T-helper 1 cell treated with Interleukin-12 subunit alpha and Interleukin-12 subunit beta and Interleukin-4 antibody, amounts not matched to agents 30 ng/mL and 1 ng/mL, for 36 hours (primary cell): Measurements from ENCODE around the gene TMEM250. TPM values are rescaled to one million over a fixed set of nuclear protein-coding genes. Genes with fewer than 3 reads are reported as not detected.

Source experiments
- intact Hi-C: fragments of 100-400 bp; cut with micrococcal nuclease; formaldehyde crosslinking; loops from one replicate; pipeline ENCODE4 v1.15.1; 2024
- total RNA-seq: library from RNA; stranded (reverse); gene quantifications from 2 replicates; pipeline ENCODE4 v1.2.3, GENCODE V29; 2022

TMEM250 gene
- total RNA-seq, 1 donor from 2014 or later = 50.0 TPM

DNA sequence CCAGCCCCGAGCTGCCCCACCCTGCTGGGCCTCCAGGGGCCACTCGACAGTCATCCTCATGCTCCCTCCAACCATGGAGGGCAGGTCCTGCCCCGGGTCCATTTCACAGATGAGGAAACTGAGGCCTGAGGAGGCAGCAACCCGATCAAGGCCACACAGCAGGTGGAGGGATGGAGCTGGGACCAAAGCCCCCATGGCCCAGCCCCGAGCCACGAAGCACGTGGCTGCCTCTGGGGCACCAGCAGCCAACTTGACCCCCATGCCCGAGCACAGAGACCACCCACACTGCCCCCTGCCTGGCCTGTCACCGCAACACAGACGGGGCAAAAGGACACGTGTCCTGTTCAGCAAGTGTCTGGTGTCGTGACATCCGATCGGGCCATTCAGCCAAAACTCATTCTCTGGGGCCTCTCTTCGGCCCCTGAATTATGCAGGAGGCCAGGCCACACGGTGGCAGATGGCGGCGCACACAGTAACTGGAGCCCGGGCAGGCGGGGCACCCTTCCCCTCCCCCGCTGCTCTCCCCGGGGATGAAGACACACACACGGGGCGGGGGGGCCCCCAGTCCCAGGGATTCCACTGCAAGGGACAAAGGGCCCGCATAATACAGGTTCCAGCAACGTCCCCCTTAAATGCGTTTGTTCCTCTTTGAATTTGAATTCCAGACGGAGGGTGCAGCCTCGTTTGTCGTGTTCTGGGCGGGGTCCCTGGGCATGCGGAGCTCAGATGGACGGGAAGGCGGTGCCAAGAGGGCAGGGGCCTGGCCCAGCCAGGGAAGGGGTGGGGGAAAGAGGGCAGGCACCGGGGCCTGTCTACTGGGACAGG is 29.4 kb upstream of the TMEM250 start:
- intact Hi-C loops = no loop called here

DNA sequence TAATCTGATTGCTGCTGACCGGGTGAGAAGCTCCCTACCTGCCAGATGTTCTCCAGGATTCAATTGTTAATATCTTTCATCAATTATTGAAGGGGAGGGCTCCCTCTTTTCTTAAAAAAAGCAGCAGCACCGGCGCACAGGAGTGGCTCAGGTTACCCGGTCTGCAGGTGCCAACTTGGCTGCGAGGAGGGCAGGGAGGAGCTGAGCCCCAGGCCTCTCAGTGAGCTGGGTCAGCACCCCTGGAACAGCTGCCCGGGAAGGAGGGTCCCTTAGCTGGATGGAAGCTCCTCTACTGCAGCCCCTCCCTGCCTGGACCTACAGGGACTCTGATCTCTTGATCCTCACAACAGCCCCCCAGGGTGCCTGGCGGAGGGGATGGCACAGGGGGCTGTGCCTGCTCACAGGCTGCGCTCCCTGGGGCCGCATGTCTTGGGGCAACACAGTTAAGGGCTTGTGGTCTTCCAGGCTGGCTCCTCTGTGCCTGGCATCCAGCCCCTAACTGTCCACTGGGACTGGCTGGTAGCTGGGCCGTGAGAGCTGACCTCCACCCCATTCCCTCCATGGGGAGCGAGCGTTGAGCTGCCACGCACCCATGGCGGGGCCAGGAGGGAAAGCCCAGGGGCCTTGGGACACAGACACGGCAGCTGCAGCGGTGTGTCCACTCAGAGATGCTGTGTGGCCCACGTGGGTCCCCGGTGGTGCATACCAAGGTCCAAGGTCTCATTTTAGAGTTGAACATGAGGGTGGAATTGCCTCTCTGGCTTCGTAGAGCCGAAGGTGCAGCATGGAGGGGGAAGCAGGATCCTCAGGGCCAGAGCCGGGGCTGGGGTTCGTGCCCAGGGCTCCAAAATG is 28.6 kb upstream of the TMEM250 start:
- intact Hi-C loops = no loop called here

DNA sequence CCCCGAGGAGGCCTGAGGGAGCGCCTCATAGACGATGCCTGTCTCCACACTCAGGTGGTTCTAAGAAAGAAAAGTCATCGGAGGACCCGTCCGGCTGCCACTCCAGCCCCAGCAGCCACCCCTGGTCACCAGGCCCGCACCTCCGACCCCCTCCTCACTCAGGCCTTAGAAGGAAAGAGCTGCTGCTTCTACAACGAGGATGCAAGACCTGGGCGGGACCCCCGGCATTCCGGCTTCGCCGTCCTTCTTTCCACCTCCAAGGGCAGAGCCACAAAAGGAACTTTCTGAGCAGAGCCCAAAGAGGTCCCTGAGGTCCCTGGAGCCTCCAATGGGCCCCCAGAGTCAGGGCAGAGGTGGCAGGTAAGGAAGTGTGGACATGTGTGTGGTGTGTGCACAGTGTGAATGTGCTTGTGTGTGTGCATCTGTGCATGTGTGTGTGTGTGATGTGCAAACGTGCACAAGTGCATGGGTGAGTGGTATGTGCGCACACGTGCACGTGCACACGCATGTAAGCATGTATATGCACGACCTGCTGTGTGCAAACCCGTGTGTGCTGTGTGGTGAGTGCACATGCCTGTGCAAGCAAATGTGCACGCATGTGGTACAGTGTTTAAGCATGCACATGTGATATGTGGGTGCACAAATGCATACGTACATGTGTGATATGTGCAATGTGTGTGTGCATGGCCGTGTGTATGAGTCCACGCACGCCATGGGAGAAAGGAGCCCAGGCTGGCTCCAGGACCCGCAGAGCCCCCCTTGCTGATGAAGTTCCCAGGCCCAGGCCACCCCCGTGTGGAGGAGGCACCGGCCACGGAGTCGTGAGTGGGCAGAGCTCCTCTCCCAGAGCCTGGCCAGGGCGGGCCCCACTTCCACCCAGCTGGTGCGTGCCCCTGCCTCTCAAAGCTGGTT is 27.7 kb upstream of the TMEM250 start:
- intact Hi-C loops = no loop called here

DNA sequence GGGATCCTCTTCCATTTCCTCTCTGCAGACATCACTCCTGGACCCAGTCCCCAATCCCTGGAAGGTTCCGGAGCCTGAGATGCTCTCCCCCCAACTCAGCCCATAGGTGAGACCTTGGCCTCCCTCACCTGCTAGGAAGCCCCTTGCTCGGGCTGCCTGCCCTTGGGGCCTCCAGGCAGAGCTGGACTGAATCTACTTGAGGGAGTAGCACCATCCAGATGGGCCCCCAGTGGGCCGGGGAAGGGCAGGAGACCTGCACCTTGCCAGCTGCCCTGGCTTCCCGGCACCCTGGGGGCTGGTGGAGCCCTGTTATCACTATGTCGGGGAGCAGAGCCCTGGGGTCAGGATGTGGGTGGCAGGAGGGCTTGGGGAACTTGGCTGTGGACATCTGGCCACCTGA is 26.9 kb upstream of the TMEM250 start:
- intact Hi-C loops = no loop called here

DNA sequence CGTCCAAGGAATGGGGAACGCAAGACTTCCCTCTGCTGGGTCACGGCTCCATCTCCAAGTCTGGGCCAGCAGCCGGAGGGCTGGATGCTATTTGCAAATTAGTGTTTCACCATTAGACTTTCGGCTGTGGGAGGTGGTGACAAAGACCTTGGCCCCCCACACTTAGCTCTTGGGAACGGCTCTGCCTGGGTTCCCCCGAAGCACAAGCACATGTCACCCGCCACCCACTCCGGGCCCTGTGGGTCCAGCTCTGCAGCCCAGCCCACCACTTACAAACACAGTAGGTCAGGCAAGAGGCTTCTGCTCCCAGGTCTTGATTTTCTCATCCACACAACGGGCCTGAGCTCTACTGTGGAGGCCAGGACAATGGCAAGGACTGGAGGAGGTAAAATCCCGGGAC is 25.8 kb upstream of the TMEM250 start:
- intact Hi-C loops = no loop called here

GRCh38 chr9:136143215-136144001 is 24.7 kb upstream of the TMEM250 start:
- intact Hi-C loops = no loop called here

DNA sequence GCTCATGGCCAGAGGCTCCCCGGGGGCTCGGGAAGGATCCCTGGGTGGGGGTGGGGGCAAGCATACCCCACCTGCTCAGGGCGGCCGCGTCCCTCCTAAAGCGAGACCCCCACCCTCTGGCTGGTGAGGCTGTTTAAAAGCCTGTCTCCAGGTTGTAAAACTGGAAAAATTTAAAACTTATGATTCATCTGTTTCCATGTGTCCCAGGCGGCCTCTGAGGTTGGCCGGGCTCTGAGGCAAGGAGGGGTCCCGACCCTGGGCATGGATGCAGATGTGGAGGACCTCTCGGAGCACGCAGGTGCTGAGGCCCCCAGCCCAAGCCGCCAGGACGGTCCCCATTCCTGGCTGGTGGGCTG is 24.2 kb upstream of the TMEM250 start:
- intact Hi-C loops = no loop called here

DNA sequence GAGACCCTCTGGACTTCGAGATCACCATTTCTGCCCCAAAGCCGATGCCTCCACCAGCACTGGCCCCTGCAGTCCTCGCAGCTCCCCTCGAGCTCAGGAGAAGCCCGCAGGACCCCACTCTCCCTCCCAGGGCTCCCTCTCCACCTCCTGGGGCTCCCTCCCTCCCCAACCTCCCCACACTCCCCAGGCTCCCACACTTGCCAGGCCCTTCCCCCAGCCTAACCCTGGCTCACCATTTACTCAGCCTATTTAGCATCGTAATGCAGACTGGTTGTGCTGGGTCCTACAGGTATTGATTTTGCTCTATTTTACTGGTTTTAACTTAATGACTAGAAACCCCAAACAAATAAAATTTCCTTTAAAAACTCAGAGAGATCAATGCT is 23.7 kb upstream of the TMEM250 start:
- intact Hi-C loops = no loop called here

GRCh38 chr9:136141682-136142413 is 23.2 kb upstream of the TMEM250 start:
- intact Hi-C loops = no loop called here

DNA sequence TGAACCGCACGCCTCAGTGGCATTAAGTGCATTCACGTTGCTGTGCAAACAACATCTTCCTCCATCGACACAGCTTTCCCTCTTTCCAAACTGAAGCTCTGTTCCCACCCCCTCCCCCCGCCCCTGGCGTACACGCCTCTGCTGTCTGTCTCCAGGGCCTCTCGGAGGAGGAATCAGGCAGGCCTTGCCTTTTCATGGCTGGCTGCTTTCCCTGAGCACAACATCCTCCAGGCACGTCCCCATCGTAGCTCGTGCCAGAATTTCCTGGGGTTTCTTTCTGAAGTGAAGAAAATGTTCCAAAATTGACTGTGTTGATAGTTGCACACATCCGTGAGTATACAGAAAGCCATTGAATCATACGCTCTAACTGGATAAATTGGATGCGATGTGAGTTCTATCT is 22.3 kb upstream of the TMEM250 start:
- intact Hi-C loops = no loop called here

DNA sequence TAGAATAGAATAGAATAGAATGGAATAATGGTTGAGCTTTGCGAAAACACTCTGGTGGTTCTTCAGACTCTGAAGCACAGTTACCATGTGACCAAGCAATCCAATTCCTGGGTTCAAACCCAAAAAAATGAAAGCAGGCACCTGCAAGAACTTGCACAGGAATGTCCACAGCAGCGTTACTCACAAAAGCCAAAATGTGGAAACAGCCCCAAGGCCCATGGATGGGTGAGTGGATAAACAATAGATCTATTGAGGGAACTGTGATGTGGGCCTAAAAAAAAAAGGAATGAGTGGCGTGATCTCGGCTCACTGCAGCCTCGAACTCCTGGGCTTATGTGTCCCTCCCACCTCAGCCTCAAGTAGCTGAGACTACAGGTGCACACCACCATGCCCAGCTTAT is 21.4 kb upstream of the TMEM250 start:
- intact Hi-C loops = no loop called here

DNA sequence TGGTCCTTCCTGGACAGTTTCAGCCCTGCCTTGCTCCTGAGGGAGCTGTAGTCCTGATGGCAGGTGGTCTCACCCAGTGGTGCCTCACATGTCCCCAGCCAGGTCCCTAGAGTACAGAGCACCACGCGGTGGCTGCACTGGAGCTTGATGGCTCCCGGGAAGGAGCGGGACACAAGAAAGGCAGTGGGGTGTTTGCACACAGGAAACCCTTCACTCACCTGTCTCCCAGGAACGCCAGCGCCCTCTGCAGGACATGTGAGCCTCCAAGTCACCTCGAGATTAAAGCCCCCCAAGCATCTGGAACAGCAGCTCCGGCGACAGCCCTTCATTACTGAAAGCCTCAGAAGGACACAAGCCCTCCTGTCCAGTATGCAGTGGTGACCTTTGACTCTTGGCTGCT is 19.9 kb upstream of the TMEM250 start:
- intact Hi-C loops = no loop called here

- intact Hi-C loops = no loop called here
These were observed 18.9 kb upstream of the TMEM250 start for GRCh38 chr9:136137321-136138265.

DNA sequence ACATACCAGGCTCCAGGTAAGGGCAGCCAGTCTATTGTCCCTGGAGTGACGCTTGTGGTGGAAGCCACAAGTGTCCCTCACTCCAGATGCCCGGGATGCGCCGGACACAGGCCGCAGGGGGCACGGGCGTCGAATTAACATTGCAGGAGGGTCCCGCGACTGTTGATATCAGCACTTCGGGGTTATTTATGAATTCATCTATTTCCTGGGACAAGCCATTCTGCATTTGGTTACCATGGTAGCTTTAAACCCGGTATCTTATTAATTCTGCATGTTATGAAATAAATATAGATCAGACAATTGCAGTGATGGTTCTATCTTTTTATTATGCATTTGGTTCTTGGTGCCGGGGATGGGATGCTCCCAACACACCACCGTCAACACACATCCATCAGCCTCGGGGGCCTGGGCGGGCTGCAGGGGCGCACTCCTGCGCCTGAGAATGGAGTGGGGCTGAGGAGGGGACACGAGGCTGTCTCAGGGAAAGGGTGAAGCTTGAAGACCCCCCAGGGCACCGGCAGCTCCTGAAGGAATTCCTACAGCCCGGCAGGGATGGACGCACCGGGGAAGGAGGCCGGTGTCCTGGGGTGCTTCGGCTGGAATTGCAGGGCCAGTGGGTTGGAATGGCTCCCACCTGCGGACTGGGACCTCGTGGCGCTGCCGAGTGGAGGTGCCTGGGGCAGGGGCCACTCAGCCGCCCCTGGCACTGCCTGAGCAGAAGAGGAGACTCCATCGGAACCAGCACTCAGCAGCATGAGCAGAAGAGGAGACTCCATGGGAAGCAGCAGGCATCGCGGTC is 17.7 kb upstream of the TMEM250 start:
- intact Hi-C loops = no loop called here

GRCh38 chr9:136135326-136136126 is 16.9 kb upstream of the TMEM250 start:
- intact Hi-C loops = no loop called here

DNA sequence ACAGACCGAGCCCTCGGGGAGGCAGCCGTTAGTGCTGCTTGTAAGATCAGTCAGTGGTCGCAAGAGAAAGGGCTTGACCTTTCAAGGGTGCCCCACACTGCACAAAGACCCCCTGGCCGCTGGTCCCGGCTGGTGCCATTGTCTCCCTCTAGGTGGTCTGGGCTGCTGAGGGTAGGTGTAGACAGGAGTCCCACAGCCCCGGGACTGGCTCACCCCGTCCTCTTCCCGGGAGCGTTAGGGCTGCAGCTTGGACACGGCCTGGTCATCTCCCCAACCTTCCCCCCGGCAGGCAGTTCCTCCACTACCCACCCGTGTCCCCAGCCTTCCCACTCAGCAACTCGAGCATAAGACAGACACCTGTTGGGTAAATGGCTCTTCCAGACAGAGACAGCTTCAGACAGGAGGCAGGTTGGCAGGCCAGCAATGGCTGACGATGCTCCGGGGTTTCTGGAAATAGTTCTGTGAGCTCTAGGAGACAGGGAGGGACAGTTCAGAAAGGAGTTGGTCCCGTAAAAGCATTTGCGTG is 15.3 kb upstream of the TMEM250 start:
- intact Hi-C loops = no loop called here
